NCI-H69 (cell line): ENCODE measurements around the gene KRTAP10-12.

Source experiments
- DNase-seq: peaks from one replicate; lab custom pipeline; 2025; lab: John Stamatoyannopoulos, UW

Gene KRTAP10-12

GRCh38 chr21:44699502-44700001 lies 2.6 kb downstream of the KRTAP10-12 start:
- DNase-seq, result no peak

GRCh38 chr21:44700101-44701022 lies 3.4 kb downstream of the KRTAP10-12 start:
- peak; percentile 24 for DNase-seq

GRCh38 chr21:44701023-44701400 lies 4.0 kb downstream of the KRTAP10-12 start:
- no peak for DNase-seq

GRCh38 chr21:44701541-44701940 lies 4.6 kb downstream of the KRTAP10-12 start:
- peak; percentile 84 for DNase-seq

- peak; percentile 93 for DNase-seq
Measured at GRCh38 chr21:44702111-44702972, 5.4 kb downstream of the KRTAP10-12 start.

- DNase-seq, result peak; percentile 95
Measured at GRCh38 chr21:44702973-44703730, 6.2 kb downstream of the KRTAP10-12 start.

- no peak for DNase-seq
Measured at GRCh38 chr21:44703731-44704635, 7.0 kb downstream of the KRTAP10-12 start.

GRCh38 chr21:44704636-44705001 lies 7.6 kb downstream of the KRTAP10-12 start:
- no peak for DNase-seq

- no peak for DNase-seq
Measured at GRCh38 chr21:44706026-44706705, 9.2 kb downstream of the KRTAP10-12 start.

- no peak for DNase-seq
Measured at GRCh38 chr21:44706706-44707581, 10.0 kb downstream of the KRTAP10-12 start.

GRCh38 chr21:44708213-44708865 lies 11.4 kb downstream of the KRTAP10-12 start:
- no peak for DNase-seq

GRCh38 chr21:44708866-44709425 lies 12.0 kb downstream of the KRTAP10-12 start:
- DNase-seq, result no peak

GRCh38 chr21:44709426-44710293 lies 12.7 kb downstream of the KRTAP10-12 start:
- DNase-seq, result peak; percentile 84

- peak; percentile 60 for DNase-seq
Measured at GRCh38 chr21:44710294-44710665, 13.3 kb downstream of the KRTAP10-12 start.

- peak; percentile 98 for DNase-seq
Measured at GRCh38 chr21:44710756-44711326, 13.9 kb downstream of the KRTAP10-12 start.

GRCh38 chr21:44711327-44712202 lies 14.6 kb downstream of the KRTAP10-12 start, which contains the start of gene TSPEAR:
Gene TSPEAR, minus strand, starts transcription at chr21:44711572. Its CDS starts 58 bp downstream, at chr21:44711514.
- peak; percentile 85 for DNase-seq
